ENCODE data around the gene SELPLG.

DNA sequence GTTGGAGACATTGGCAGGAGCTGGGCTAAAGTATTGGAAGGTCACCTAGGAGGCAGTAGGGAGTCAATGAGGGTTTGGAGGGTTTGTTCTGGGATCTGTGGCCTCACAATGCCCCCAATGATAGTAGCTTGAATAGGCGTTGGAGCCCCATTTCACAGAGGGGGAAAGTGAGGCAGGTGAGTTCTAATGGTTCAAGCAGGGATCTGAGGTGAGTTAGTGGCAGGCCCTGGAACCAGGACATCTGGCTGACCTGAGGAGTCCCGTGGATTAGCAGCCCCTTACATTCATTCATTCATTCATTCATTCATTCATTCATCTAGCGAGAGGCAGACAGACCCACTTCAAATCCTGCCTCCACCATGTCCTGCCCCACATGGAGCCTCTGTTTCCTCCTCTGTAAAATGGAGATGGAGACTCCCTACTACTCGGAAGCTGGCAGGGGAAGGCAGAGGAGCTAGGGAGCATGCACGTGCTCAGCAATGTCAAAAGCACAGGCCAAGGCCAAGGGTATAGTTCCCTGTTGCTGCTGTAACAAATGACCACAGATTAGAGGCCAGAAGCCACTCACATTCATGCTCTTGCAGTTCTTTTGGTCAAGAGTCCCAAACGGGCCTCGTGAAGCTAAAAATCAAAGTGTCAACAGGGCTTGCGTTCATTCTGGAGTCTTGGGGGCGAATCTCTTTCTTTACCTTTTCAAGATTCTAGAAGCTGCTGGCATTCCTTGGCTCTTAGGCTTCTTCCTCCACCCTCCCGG lies 33.6 kb downstream of the SELPLG start:
- TF ChIP-seq, protein P1, sequence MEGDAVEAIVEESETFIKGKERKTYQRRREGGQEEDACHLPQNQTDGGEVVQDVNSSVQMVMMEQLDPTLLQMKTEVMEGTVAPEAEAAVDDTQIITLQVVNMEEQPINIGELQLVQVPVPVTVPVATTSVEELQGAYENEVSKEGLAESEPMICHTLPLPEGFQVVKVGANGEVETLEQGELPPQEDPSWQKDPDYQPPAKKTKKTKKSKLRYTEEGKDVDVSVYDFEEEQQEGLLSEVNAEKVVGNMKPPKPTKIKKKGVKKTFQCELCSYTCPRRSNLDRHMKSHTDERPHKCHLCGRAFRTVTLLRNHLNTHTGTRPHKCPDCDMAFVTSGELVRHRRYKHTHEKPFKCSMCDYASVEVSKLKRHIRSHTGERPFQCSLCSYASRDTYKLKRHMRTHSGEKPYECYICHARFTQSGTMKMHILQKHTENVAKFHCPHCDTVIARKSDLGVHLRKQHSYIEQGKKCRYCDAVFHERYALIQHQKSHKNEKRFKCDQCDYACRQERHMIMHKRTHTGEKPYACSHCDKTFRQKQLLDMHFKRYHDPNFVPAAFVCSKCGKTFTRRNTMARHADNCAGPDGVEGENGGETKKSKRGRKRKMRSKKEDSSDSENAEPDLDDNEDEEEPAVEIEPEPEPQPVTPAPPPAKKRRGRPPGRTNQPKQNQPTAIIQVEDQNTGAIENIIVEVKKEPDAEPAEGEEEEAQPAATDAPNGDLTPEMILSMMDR (IDR thresholded peaks at IDR 0.05; ENCODE audit: insufficient read depth, low read length): no peak
- TF ChIP-seq, protein P2, sequence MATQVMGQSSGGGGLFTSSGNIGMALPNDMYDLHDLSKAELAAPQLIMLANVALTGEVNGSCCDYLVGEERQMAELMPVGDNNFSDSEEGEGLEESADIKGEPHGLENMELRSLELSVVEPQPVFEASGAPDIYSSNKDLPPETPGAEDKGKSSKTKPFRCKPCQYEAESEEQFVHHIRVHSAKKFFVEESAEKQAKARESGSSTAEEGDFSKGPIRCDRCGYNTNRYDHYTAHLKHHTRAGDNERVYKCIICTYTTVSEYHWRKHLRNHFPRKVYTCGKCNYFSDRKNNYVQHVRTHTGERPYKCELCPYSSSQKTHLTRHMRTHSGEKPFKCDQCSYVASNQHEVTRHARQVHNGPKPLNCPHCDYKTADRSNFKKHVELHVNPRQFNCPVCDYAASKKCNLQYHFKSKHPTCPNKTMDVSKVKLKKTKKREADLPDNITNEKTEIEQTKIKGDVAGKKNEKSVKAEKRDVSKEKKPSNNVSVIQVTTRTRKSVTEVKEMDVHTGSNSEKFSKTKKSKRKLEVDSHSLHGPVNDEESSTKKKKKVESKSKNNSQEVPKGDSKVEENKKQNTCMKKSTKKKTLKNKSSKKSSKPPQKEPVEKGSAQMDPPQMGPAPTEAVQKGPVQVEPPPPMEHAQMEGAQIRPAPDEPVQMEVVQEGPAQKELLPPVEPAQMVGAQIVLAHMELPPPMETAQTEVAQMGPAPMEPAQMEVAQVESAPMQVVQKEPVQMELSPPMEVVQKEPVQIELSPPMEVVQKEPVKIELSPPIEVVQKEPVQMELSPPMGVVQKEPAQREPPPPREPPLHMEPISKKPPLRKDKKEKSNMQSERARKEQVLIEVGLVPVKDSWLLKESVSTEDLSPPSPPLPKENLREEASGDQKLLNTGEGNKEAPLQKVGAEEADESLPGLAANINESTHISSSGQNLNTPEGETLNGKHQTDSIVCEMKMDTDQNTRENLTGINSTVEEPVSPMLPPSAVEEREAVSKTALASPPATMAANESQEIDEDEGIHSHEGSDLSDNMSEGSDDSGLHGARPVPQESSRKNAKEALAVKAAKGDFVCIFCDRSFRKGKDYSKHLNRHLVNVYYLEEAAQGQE (IDR thresholded peaks at IDR 0.05; ENCODE audit: insufficient replicate concordance, low read depth): no peak
- no peak for TF ChIP-seq GABPA (IDR thresholded peaks at IDR 0.05; ENCODE audit: low read depth)
